Activated CD8-positive, alpha-beta T cell treated with anti-CD3 and anti-CD28 coated beads for 36 hours (primary cell): ENCODE results near the gene TRIM45. TPM values are rescaled to one million over a fixed set of nuclear protein-coding genes. Genes with fewer than 3 reads are reported as not detected.
A peak's percentile ranks its signal among the peaks of the same experiment; 100 is the strongest.

Experiments
- ATAC-seq: fragments of 200-7000 bp; cut with Tn5 transposase; one replicate; pipeline ENCODE4 v1.10.0; 2021; ENCODE audit warnings: mild to moderate bottlenecking, moderate library complexity
- CTCF ChIA-PET: fragments of 350-600 bp; sonication (Branson Sonifier 250); formaldehyde crosslinking; loops from one replicate; lab custom pipeline; 2021; ENCODE audit warnings: antibody characterized with exemption; lab: Charles Lee
- POLR2A ChIA-PET: fragments of 350-600 bp; sonication (Branson Sonifier 250); formaldehyde crosslinking; loops from one replicate; lab custom pipeline; 2021; ENCODE audit warnings: antibody characterized with exemption; lab: Charles Lee
- DNase-seq: peaks from one replicate; pipeline ENCODE4 v3.0.0-alpha.2; 2020
- H3K27ac Mint-ChIP-seq: one replicate; pipeline ENCODE4 v1.8.0; 2021; ENCODE audit warnings: mild to moderate bottlenecking, mixed read lengths
- H3K27me3 Mint-ChIP-seq: one replicate; pipeline ENCODE4 v1.8.0; 2021; ENCODE audit warnings: mixed read lengths
- H3K36me3 Mint-ChIP-seq: one replicate; pipeline ENCODE4 v1.8.0; 2021; ENCODE audit warnings: low read depth, mixed read lengths
- H3K4me1 Mint-ChIP-seq: one replicate; pipeline ENCODE4 v1.8.0; 2021; ENCODE audit warnings: low read depth, mixed read lengths
- H3K4me3 Mint-ChIP-seq: one replicate; pipeline ENCODE4 v1.8.0; 2021; ENCODE audit warnings: mild to moderate bottlenecking, moderate library complexity, mixed read lengths
- H3K9me3 Mint-ChIP-seq: one replicate; pipeline ENCODE4 v1.8.0; 2021; ENCODE audit warnings: mixed read lengths
- CTCF ChIP-seq: fragments of 200-600 bp; IDR thresholded peaks from one replicate; pipeline ENCODE4 v1.8.0; 2022; ENCODE audit warnings: antibody characterized with exemption, mild to moderate bottlenecking
- intact Hi-C: fragments of 100-400 bp; cut with micrococcal nuclease; formaldehyde crosslinking; loops from one replicate; pipeline ENCODE4 v1.10.0; 2022
- microRNA-seq: library from miRNA; unstranded; fragments of <30 nt; microRNA quantifications from one replicate; pipeline ENCODE4 v1.2.0, GENCODE V29; 2022; ENCODE audit warnings: borderline microRNAs expressed, borderline replicate concordance
- total RNA-seq, 2 experiments: library from RNA; stranded (reverse); gene quantifications; one replicate each; pipeline ENCODE4 v1.2.3, GENCODE V29; 2021

Gene TRIM45
- total RNA-seq, 2 experiments from 2014 or later: 0.27 TPM

DNA sequence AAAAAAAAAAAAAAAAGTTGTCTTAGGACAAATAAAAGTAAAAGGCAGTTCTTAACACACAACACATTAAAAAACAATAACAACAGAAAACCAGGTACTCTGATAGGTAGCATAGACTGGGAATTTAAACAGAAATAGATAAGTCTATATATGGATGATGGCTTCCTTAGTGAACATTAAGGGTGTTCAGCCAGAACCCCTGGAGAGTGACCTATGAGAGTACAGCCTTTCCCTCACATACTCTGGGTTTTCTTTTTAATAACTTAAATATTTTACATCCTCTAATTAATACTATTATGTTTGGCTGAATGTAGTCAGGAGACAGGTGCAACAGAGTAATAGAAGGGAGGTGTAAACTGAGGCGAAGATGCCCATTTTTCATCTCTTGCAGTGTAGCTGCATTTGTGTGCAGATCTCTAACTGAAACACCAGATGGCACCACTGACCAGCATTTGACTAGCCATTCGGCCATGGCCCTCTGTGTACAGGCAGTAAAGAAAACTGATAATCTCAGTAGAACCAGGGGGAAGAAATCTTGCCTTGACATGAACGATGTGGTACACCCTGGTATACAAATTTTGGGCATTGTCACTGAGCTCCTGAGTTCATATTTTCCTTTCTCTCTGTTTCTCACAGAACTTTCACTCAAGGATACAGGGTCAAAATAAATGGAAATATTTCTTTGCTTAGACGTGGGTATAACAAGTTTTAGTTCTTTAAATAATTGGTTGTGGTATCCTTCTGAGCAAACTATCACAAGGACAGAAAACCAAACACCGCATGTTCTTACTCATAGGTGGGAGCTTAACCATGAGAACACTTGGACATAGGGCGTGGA, 53.8 kb downstream of the TRIM45 start:
- Mint-ChIP-seq H3K27ac (no peak overlapping the region), H3K36me3 (peaks cover 65% of the 10 kb centered on the region), H3K27me3 (no peaks in the 10 kb centered on the region), H3K9me3 (no peaks in the 10 kb centered on the region), H3K4me3 (no peak overlapping the region), H3K4me1 (peaks cover 40% of the 10 kb centered on the region)
- intact Hi-C loops: no loop called here
- ChIA-PET CTCF (interaction anchor here (0.6 to 5.8 kb wide), 13 partner anchors 15 to 511 kb away, joined by 3 to 39 read pairs (median 6); no protein-coding TSS in a partner anchor), POLR2A (interaction anchor here (1.0 to 2.1 kb wide), 2 partner anchors 26 to 60 kb away, joined by 3 to 6 read pairs; no protein-coding TSS in a partner anchor)
- DNase-seq (peak; percentile 42), ATAC-seq (peak; percentile 83)
- peak; percentile 62 for TF ChIP-seq CTCF

- no peak for TF ChIP-seq CTCF
- DNase-seq (no peak), ATAC-seq (no peak)
- ChIA-PET CTCF (interaction anchor here (1.3 to 5.8 kb wide), 4 partner anchors 27 to 342 kb away, joined by 6 to 23 read pairs (median 14); no protein-coding TSS in a partner anchor), POLR2A (interaction anchor here (2.1 kb wide), 1 partner anchor 27 kb away, joined by 6 read pairs; no protein-coding TSS in a partner anchor)
- Mint-ChIP-seq H3K27me3 (no peaks in the 10 kb centered on the region), H3K36me3 (peaks cover 67% of the 10 kb centered on the region), H3K9me3 (no peaks in the 10 kb centered on the region), H3K4me1 (peaks cover 53% of the 10 kb centered on the region), H3K4me3 (no peak overlapping the region), H3K27ac (no peak overlapping the region)
- intact Hi-C loops: no loop called here
These were observed 55.2 kb downstream of the TRIM45 start for GRCh38 chr1:117066367-117066766.

- ChIA-PET CTCF (interaction anchor here (1.0 to 2.5 kb wide), 4 partner anchors 13 to 337 kb away, joined by 3 to 10 read pairs (median 3); no protein-coding TSS in a partner anchor), POLR2A (interaction anchor here (0.9 to 7.3 kb wide), 4 partner anchors 21 to 307 kb away, joined by 3 to 108 read pairs (median 18); partner anchors contain the start of gene CD2)
- H3K27me3 Mint-ChIP-seq: no peaks in the 10 kb centered on the region
- peak; percentile 5 for ATAC-seq
- peak overlapping the region; percentile 55 for H3K27ac Mint-ChIP-seq
- H3K4me1 Mint-ChIP-seq: peaks cover 46% of the 10 kb centered on the region
- H3K4me3 Mint-ChIP-seq: no peak overlapping the region
- no peak for TF ChIP-seq CTCF
- intact Hi-C loops: loop anchor here (2.0 to 5.0 kb wide), 4 partner anchors 65 to 491 kb away; partner anchors contain the start of gene CD58
- H3K36me3 Mint-ChIP-seq: peaks cover 55% of the 10 kb centered on the region
- H3K9me3 Mint-ChIP-seq: no peaks in the 10 kb centered on the region
- peak; percentile 55 for DNase-seq
These were observed 59.5 kb downstream of the TRIM45 start for GRCh38 chr1:117061986-117062415.

Small RNA genes within 50 kb of the gene (microRNA-seq; reads per million reads assigned to microRNA genes)
- gene MIR942: 96.0 reads per million, percentile 68 among the genes with 10 or more reads in this experiment

Other genes with a start within 250 kb of the TRIM45 start
- gene PTGFRN, start 211.8 kb downstream of the TRIM45 start, total RNA-seq: 1 to 10 TPM; 7.0 to 8.4 TPM
- gene CD101, start 120.0 kb downstream of the TRIM45 start, total RNA-seq: 1 to 10 TPM; 2.5 to 3.2 TPM
- 100 to 1,000 TPM; 126 to 127 TPM for gene TTF2, start 61.4 kb downstream of the TRIM45 start, total RNA-seq
- not detected for gene VTCN1, start 89.2 kb upstream of the TRIM45 start, total RNA-seq
- gene MAN1A2, start 245.7 kb upstream of the TRIM45 start, total RNA-seq: 10 to 100 TPM; 18.3 to 21.1 TPM